ENCODE measurements around the gene CNIH3. TPM values are rescaled to one million over a fixed set of nuclear protein-coding genes. Genes with fewer than 3 reads are reported as not detected.

The CNIH3 gene
- total RNA-seq, 2 experiments from 2014 or later = 1.8 to 2.5 TPM

DNA sequence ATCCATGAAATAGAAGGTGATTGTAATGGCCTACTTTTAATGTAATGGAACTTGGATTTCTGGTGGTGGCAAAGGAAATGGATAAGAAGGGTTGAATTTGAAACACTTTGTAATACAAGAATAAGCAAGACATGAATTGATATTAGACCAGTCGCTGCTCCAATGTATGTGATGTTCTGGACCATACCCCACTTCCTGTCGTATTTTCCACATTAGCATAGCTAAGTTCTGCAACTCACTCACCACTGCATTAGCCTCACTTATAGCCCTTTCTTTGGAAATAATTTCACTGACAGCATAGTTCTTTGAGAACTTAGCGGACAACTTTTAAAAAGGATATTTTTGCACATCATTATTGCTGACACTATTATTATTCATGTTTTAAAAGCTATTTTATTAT lies 32.3 kb upstream of the CNIH3 start:
- CTCF ChIA-PET = no interaction called here

DNA sequence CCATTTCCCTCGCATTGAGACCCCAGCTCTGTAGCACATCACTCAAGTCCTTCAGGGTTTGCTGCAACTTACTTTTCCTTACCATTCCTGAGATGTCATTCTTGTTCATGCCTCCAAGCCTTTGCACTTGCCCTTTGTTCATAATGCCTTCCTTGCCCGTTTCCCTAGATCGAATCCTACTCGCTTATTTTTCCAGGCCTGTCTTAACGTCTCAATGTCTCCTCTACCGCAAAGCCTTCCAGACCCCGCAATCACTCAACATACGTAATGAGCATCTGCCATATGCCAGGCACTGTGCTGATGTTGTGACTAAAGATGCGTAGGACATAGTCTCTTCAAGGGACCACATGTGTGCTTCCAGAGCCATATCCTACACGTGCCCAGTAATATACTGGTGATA lies 31.1 kb upstream of the CNIH3 start:
- TF ChIP-seq, protein P1, sequence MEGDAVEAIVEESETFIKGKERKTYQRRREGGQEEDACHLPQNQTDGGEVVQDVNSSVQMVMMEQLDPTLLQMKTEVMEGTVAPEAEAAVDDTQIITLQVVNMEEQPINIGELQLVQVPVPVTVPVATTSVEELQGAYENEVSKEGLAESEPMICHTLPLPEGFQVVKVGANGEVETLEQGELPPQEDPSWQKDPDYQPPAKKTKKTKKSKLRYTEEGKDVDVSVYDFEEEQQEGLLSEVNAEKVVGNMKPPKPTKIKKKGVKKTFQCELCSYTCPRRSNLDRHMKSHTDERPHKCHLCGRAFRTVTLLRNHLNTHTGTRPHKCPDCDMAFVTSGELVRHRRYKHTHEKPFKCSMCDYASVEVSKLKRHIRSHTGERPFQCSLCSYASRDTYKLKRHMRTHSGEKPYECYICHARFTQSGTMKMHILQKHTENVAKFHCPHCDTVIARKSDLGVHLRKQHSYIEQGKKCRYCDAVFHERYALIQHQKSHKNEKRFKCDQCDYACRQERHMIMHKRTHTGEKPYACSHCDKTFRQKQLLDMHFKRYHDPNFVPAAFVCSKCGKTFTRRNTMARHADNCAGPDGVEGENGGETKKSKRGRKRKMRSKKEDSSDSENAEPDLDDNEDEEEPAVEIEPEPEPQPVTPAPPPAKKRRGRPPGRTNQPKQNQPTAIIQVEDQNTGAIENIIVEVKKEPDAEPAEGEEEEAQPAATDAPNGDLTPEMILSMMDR (IDR thresholded peaks at IDR 0.05) = no peak
- no peaks in the 10 kb centered on the region for H3K27me3 Mint-ChIP-seq
- Histone ChIP-seq H3K4me1 (ENCODE audit: insufficient read depth, low read length) (no peaks in the 10 kb centered on the region), H3K9me3 (ENCODE audit: control insufficient read depth in 1 of 2, insufficient read depth in 1 of 2, low read length in 2 of 2) (no peaks in the 10 kb centered on the region), H3K4me3 (ENCODE audit: low read length) (no peak overlapping the region), H3K27ac (ENCODE audit: low read depth in 1 of 2, low read length in 2 of 2) (no peak overlapping the region), H3K36me3 (ENCODE audit: insufficient read depth, low read length) (no peaks in the 10 kb centered on the region), H3K27me3 (ENCODE audit: control insufficient read depth in 1 of 2, insufficient read depth in 2 of 2, low read length in 2 of 2) (peaks cover 0 to 3% of the 10 kb centered on the region in 2 experiments)
- H3K27ac Mint-ChIP-seq = no peak overlapping the region
- no peak for ATAC-seq (ENCODE audit: poor library complexity)
- POLR2A ChIA-PET = no interaction called here
- CTCF ChIA-PET = no interaction called here
- H3K36me3 Mint-ChIP-seq (ENCODE audit: low read depth) = no peaks in the 10 kb centered on the region
- no peak for DNase-seq
- intact Hi-C loops (cut with DNase I, micrococcal nuclease) = no loop called here
- no peaks in the 10 kb centered on the region for H3K9me3 Mint-ChIP-seq
- H3K4me3 Mint-ChIP-seq = no peak overlapping the region
- no peaks in the 10 kb centered on the region for H3K4me1 Mint-ChIP-seq (ENCODE audit: low read depth)

More for the DNA sequence above, 32.3 kb upstream of the CNIH3 start:
- Mint-ChIP-seq H3K27ac (no peak overlapping the region), H3K27me3 (no peaks in the 10 kb centered on the region), H3K4me3 (no peak overlapping the region), H3K4me1 (ENCODE audit: low read depth) (no peaks in the 10 kb centered on the region), H3K36me3 (ENCODE audit: low read depth) (no peaks in the 10 kb centered on the region), H3K9me3 (peaks cover 2% of the 10 kb centered on the region)
- H3K4me3 ChIP-seq (ENCODE audit: low read length) = no peak overlapping the region
- DNase-seq (no peak), ATAC-seq (ENCODE audit: poor library complexity) (no peak)
- no peaks in the 10 kb centered on the region for H3K4me1 ChIP-seq (ENCODE audit: insufficient read depth, low read length)
- intact Hi-C loops (cut with DNase I, micrococcal nuclease) = no loop called here
- H3K9me3 ChIP-seq (ENCODE audit: control insufficient read depth in 1 of 2, insufficient read depth in 1 of 2, low read length in 2 of 2) = no peaks in the 10 kb centered on the region
- H3K27ac ChIP-seq (ENCODE audit: low read depth in 1 of 2, low read length in 2 of 2) = no peak overlapping the region
- TF ChIP-seq, protein P1 (IDR thresholded peaks at IDR 0.05) = no peak
- H3K27me3 ChIP-seq (ENCODE audit: control insufficient read depth in 1 of 2, insufficient read depth in 2 of 2, low read length in 2 of 2) = peaks cover 0 to 3% of the 10 kb centered on the region in 2 experiments
- POLR2A ChIA-PET = no interaction called here
- H3K36me3 ChIP-seq (ENCODE audit: insufficient read depth, low read length) = no peaks in the 10 kb centered on the region

DNA sequence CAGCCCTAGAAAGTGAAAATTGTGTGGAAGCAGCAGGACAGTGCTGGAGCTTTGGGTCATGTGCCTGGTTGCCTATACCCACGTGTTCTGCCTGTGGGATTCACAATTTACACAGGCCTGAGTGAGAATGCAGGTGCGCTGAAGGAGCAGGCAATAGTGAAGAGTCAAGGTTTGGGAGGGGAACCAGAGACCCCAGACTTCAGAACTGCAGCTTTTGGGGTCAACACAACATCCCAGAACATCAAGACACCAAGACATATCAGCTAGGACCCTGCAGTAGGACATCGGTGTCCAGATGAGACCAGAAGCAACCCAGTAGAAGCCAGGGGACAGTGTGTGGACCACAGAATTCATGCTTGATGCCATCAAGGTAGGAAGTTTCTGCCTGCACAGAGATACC lies 29.1 kb upstream of the CNIH3 start:
- TF ChIP-seq, protein P1 (IDR thresholded peaks at IDR 0.05) = no peak
- Mint-ChIP-seq H3K4me1 (ENCODE audit: low read depth) (no peaks in the 10 kb centered on the region), H3K36me3 (ENCODE audit: low read depth) (no peaks in the 10 kb centered on the region), H3K9me3 (no peaks in the 10 kb centered on the region), H3K27me3 (no peaks in the 10 kb centered on the region), H3K4me3 (no peak overlapping the region), H3K27ac (no peak overlapping the region)
- POLR2A ChIA-PET = no interaction called here
- no peak overlapping the region for H3K27ac ChIP-seq (ENCODE audit: low read depth in 1 of 2, low read length in 2 of 2)
- no peaks in the 10 kb centered on the region for H3K9me3 ChIP-seq (ENCODE audit: control insufficient read depth in 1 of 2, insufficient read depth in 1 of 2, low read length in 2 of 2)
- no peak overlapping the region for H3K4me3 ChIP-seq (ENCODE audit: low read length)
- intact Hi-C loops (cut with DNase I, micrococcal nuclease) = no loop called here
- DNase-seq = no peak
- no peaks in the 10 kb centered on the region for H3K4me1 ChIP-seq (ENCODE audit: insufficient read depth, low read length)
- no peak for ATAC-seq (ENCODE audit: poor library complexity)
- CTCF ChIA-PET = no interaction called here
- H3K36me3 ChIP-seq (ENCODE audit: insufficient read depth, low read length) = no peaks in the 10 kb centered on the region
- peaks cover 0 to 3% of the 10 kb centered on the region in 2 experiments for H3K27me3 ChIP-seq (ENCODE audit: control insufficient read depth in 1 of 2, insufficient read depth in 2 of 2, low read length in 2 of 2)
